ENCODE results near the gene RNPS1. TPM values are rescaled to one million over a fixed set of nuclear protein-coding genes. Genes with fewer than 3 reads are reported as not detected.

Gene RNPS1, protein sequence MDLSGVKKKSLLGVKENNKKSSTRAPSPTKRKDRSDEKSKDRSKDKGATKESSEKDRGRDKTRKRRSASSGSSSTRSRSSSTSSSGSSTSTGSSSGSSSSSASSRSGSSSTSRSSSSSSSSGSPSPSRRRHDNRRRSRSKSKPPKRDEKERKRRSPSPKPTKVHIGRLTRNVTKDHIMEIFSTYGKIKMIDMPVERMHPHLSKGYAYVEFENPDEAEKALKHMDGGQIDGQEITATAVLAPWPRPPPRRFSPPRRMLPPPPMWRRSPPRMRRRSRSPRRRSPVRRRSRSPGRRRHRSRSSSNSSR
- total RNA-seq (2014; rRNA removed; shearing (Covaris generic)) = 226 and 239 TPM in 2 replicates

DNA sequence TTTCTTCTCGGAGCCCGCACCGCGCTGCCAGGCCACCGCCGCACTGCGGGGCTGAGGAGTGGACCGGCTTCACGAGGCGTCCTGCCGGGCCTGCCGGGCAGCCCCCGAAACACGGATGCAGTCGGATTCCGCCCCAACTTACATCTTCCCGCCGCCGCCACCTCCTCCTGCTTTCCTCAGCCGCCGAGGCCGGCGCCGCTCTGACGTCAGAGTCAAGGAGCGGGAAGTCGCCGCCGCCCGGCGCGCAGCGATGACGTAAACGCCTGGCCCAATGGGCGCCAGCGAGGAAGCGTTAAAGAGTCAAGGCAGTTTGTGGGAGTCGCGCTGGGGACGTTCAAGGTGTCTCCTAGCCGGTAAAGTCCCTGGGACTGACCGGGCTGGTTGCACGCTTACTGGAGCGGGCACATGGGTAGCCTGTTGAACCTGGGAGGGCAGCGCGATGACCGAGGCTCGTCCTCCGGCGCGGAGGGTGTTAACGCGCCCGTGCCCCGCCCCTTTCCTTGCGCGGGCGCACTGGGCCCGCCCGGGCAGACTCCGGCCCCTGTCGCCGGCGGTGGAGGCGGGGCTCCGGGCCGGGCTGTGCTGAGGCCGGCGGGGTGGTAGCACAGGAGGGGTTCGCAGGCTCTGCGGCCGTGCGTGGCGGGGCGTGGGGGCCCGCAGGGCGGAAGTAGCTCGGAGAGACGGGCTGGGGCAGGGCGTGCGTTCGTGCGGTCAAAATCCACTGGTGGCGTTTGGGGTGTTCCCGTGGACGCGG lies at the start of gene RNPS1:
TSS of gene RNPS1 (minus strand) at position 214 of the 754 bp plus-strand sequence. CDS start 3,483 bp downstream, outside the sequence.
- peak; percentile 85 for DNase-seq (ENCODE audit: low spot score)

DNA sequence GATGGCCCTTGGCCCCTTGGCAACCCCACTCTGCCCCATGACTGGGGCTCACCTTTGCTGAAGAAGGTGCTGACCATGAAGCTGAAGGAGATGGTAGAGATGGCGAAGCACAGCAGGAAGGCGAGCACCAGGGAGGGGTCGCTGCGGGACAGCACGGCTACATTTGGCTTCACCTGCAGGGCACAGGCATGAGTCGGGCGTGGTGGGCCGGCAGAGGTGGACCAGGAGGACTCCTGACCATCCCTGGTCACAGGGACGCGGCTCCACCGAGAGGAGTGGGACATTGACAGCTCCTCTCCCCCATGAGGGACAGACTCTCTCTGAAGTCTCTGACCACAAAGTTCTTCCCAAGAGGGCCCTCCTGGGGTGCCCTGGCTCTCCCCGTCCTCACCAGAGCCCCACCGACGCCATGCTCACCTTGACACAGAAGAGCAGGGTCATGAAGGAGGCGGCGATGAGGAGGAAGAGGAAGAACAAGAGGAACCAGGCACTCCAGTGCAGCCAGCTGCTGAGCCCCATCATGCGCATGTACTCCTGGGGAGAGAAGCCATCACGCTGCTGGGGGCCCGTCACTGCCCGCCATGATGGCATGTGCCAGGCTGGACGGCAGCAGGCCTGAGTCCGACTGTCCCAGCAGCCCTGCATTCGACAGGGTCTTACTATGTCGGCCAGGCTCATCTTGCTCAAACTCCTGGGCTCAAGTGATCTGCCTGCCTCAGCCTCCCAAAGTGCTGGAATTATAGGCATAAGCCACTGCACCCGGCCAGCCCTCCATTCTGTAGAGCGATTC lies 49.5 kb upstream of the RNPS1 start:
- DNase-seq (ENCODE audit: low spot score) = no peak

DNA sequence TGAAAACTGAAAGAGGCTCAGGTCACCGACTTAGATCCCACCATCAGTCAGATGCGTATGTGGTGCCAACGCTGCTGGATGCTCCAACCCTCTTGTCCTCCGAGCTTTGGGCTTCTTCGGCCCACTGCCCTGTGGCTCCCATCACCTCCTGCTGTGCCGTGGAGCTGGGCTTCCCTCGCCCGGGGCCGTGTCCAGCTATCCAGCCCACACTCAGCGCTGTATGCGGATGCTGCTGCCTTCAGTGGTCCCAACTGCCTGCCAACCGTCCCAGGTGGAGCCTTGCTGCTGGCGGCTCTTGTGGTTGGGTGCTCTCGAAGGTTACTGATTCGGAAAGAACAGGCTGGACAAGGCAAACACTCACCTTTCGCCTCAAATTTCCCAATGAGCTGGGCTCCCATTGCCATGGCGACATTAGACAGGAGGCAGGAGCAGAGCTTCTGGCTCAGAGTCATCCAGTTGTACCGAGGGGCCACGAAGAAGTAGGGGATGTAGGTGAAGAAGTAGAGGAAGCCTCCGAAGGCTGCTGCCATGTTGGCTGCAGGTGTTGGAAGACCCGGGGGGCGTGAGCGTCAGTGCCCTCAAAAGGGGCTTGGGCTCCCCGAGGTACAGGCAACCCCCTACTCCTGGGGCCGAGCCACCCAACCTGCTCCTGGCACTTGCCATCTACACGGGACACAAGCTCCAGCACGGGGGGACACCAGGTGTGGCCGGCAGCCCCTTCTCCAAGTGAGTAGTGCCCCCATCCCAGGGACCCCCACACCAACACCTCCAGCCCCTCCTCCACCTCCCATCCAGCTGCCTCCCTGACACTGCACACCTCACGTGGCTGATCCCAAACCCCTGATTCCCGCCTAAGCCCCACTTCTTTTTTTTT lies 40.4 kb upstream of the RNPS1 start:
- no peak for DNase-seq (ENCODE audit: low spot score)

DNA sequence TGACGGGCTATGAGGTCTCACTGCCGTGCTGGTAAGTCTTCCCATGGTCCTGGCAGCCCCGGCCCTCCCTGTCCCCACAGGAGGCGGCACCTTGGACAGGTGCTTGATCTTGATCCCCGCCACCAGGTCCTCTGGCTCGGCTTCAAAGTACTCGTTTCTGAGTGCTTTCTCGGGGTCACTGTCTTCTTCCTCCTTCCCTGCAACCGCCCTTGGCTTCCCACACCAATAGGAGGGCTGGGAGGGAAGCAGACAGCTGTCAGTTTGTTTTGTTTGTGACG lies 31.9 kb upstream of the RNPS1 start:
- DNase-seq (ENCODE audit: low spot score) = no peak

DNA sequence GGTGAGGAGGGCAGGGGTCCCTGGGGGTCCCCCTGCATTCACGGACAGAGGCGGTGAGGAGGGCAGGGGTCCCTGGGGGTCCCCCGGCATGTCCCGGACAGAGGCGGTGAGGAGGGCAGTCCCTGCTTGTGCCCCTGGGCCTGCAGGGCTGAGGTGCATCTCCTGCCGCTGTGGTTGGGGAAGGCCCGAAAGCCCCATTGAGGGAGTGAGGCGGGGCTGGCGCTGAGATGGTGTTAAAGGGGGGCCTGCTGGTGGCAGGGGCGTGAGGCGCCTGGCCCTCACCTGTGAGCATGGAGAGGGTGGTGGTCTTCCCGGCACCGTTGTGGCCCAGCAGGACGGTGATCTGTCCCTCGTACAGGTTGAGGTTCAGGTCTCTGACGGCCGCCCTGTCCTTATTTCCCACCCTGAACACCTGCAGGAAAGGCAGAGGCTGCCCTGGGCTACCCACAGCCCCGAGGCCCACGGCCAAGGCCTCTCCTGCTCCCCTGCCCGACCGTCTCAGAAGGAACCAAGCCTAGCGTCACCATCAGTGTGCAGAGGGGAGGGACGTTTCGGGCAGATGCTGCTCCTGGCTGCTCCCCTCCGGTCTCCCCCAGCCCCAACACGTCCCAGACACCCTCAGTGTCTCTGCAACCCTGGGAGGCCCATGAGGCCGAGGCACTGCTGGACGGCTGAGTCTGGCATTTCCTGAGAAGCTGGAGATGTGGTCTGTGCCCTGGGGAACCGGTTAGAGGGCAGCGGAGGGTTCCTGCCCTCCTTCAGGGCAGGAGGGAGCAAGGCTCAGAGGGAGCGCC lies 31.4 kb upstream of the RNPS1 start:
- DNase-seq (ENCODE audit: low spot score) = no peak

DNA sequence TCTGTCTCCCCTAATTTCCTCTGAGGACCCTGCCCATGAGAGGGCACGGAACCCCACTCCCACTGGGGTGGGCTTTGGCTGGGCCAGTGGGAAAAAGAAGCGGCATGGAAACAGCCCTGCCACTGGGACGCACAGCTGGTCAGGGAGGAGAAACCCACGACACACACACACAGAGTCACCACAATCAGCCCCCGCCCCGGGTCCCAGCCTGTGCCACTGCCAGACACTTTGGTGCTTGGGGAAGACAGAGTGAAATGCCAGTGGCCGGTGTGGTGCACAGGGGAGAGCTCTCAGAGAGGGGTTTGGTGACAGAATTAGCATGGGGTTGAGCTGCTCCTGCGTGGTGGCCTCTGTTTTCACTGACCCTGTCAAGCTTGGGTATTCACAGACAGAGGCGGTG lies 30.7 kb upstream of the RNPS1 start:
- DNase-seq (ENCODE audit: low spot score) = no peak

DNA sequence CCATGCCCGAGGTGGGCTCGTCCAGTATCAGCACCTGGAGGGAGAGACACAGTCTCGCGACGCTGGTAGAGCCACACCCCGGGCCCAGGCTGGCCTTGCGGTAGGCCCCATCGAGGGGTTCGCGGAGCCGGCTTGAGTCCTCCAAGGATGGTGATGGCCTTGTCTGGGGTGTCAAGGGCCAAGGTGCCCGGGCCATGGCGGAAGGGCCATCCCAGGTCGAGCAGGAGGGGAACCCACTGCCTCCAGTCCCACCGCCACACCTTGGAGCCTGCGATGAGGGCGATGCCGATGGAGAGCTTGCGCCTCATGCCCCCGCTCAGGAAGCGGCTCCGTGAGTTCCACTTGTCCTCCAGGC lies 29.6 kb upstream of the RNPS1 start:
- no peak for DNase-seq (ENCODE audit: low spot score)

DNA sequence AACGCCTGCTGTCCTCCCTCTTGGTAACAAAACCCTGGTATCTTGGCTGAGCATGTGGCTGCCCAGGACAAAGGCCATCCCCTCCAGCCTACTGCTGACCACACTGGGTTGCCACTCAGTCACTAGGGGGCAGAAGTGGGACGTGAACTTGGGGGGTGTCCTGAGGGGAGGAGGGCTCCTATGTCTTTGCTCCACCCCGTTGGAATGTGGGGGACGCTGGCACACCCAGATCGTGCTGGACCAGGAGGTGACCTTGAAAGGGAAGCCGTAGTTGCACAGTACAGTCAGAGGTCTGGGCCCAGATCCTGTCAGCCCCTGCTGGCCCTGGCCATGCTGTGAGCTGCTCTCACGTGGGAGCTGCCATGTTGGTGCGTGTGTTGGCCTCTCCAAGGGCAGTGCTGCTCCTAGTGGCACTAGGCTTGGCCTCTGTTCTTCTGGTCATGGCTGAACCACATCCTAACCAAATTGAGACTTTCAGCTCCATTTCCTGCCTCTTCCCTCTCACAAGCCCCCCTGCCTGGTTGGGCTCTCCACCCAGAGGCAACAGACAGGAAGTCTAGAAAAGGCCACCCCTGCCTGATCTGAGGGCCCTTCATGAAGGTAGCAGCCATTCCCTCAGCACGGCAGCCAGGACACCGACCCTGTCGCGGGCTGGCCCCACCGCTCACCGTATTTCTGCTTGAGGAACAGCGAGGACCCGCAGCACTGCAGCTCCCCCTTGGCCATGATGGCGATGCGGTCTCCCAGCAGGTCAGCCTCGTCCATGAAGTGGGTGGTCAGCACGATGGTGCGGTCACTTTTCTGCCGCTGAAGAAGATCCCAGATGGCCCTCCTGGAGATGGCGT lies 29.0 kb upstream of the RNPS1 start:
- DNase-seq (ENCODE audit: low spot score) = peak; percentile 39

DNA sequence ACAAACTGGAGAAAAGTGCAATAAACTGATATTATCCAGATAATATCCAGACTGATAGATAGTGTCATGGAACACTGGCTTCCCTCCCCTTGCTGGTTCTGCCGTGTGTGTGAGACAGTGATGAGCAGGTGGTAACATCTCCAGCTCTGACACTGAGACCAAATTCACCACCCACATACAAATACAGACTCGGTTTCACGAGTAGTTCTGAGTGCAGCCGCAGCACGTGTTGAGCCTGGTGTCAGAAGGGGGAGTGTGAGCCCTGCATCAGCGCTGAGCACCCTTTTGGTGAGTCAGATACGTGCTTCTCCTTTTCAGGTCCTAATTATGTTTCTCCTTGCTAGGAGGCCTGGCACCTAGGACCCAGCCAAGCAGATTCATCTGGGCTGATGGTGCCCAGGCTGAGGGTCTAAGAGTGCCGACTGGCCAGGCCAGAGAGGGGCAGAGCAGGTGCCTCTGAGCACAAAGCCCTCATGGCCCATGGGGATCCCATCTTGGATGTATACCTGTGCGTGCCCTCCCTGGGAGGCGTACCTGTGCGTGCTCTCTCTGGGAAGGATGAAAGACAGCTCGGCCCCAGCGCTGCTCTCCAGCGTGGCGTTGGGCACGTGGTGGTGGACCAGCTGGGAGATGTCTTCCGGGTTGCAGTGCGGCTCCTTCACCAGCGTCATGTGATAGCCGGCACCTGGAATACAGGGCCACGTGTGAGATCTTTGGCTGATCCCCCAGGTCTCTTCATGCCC lies 27.3 kb upstream of the RNPS1 start:
- no peak for DNase-seq (ENCODE audit: low spot score)

DNA sequence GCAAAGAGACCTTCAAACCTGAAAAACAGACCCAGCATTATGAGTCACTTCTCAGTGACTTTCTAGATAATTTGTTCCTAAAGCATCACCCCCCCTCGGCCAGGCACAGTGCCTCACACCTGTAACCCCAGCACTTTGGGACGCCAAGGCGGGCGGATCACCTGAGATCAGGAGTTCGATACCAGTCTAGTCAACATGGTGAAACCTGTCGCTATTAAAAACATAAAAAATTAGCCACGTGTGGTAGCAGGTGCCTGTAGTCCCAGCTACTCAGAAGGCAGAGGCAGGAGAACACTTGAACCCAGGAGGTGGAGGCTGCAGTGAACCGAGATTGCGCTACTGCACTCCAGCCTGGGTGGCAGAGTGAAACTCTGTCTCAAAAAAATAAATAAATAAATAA lies 24.3 kb upstream of the RNPS1 start:
- no peak for DNase-seq (ENCODE audit: low spot score)

DNA sequence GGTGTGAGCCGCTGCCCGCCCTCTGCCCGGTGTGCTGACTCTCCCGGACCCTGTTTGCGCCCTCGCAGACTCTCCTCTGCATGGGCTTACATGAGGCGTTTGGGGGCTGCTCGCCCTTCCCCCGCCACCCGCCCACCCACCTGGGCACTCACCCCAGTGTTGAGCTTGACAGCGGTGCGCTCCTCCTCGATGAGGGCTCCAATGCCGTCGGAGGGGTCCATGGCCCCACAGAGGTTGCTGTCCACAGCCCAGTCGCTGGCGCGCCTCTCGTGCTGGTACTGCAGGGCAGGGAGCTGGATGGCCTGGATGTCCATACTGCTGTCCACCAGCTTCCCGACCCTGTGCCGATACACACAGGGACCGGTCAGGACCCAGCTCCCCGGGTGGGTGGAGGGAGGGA lies 21.4 kb upstream of the RNPS1 start:
- no peak for DNase-seq (ENCODE audit: low spot score)

DNA sequence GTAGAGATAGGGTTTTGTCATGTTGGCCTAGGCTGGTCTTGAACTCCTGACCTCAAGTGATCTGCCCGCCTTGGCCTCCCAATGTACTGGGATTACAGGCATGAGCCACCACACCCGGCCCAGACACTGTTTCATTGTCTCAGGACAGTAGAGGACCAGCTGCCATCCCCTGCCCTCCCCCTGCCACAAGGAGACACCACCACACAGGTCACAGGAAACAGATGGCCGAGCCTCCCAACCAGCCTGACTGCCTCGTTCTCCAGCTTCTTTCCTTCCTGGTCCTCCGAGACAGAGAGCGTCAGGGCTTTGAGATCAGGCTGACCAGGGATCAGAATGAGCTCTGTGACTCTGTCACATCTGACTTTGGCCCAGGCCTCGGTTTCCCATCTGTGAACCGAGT lies 20.8 kb upstream of the RNPS1 start:
- DNase-seq (ENCODE audit: low spot score) = no peak

DNA sequence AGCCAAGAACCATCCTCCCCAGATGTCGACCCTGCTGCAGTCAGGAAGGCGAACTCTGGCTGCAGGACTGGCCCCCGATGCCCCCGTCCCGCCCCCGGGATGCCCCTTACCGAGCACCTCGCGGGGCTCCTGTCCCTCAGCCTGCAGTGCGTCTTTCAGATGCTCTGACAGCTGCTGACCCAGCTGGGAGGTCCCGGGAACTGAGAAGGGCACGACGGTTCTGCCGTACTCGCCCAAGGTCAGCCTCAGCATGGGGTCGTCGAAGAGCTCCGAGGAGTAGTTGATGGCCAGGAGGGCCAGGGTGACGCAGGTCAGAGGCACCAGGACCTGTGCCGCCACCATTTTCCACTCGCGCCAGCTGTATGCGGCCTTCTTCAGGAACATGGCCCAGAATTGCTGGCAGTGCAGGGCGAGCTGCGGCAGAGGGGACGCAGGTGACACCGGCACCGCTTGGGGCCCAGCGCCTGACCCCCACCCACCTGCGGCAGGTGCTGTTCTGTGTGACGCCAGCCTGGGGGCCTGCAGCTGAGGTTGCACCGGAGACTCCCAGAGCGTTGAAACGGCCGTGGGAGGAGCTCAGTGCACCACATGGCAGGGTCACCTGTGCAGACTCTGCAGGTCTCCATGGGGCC lies 20.1 kb upstream of the RNPS1 start:
- no peak for DNase-seq (ENCODE audit: low spot score)

DNA sequence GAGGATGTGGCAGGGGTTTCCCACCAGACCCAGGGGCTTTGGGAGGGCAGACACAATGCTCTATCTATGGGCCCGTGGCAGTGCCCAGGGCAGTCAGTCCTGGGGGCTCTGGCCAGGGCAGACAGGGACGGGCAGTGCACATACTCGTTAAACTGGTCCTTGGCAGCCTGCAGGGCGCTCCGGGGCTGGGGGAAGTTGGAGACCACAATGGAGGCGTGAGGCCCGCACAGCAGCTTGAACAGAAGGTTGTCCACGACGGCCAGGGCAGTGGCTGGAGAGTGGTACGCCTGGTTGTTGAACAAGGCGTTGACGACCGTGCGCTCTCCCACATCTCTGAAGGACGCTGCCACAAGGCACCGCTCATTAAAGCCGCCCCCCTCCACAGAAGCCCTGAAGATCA lies 18.6 kb upstream of the RNPS1 start:
- DNase-seq (ENCODE audit: low spot score) = no peak

DNA sequence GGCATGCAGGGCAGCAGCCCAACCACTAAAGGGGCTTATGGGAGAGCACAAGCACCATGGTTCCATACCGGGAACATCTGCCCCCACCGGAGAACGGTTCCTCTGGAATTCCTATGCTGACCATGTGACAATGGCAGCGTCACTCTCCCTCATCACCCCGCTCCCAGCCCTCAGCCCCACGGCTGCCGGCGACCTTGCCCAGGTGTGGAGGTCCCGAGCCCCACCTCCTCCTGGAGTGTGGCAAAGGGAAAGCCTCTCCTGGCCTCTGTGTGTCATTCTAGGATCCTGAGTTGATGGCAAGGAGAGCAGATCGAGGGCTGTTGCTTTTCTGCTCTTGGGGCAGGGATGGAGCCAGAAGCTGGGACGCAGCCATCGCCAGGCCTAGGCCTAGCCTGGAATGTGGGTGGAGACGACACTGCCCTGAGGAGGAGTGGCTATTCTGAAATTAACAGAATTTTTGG lies 17.8 kb upstream of the RNPS1 start:
- no peak for DNase-seq (ENCODE audit: low spot score)

DNA sequence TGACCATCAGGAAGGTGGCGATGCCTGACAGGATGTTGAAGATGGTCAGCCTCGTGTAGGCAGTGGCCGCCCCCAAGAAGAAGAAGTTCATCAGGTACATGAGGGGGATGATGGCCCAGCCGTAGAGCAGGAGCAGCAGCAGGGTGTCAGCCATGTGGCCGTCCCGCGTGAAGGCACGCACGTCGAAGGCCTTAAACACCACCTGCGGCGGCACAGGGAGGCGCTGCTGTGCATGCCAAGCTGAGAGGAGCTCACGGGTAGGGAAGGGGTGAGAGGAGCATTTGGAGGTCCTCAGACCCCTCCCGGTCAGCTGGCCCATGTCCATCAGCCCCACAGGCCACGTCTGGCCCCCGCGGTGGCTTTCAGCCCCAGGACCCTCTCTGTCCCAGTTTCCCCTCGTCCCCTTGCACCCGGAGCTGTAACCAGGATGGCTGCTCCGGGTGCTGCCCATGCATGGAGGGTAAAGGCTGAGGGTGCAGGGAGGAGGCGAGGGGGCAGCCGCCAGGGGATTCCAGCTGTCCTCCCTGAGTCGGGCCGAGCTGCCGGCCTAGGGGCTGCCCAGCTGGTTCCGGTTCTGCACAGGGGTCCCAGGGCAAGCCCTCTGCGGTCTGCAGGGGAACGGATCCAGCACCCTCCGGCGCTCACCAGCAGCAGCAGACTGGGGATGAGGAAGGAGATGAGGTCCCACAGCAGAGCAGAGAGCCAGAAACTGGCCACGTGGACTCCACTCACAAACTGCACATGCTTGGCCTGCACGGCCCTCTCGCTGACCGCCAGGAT lies 17.1 kb upstream of the RNPS1 start:
- DNase-seq (ENCODE audit: low spot score) = no peak

DNA sequence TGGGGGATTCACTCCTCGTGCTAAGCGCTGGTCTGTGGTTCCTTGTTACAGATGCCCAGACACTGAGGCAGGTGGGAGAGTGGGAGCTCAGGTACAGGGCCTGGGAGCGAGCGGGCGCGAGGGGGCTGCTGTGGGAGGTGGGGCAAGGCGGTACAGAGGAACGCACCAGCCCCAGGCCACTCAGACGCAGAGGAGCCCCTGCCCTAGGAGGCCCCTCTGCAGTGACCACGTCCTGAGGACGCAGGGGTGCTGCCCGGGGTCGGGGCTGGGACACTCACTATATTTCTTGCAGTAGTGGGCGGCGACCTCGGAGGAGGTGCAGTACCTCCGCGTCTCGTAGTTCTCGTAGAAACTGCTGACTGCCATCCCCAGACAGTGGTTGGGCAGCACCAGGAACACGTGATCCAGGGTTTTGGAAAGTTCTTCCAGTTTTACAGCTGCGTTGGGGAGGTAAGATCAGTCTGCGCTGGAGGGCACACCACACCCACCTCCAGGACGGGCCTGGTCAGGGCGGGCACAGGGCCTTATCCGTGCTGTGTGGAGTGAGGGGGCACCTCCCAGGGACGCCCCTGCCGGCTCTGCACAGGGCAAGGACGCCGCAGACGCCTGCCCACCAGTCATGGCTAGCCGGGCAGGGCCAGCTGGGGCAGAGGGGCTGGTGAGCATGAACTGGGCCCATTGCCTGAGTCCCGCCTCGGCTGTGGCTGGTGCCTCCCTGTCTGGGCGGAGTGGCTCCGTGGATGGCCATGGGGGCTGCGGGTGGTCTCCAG lies 16.3 kb upstream of the RNPS1 start:
- DNase-seq (ENCODE audit: low spot score) = no peak
